Measurements from ENCODE around the gene DHX40. TPM values are rescaled to one million over a fixed set of nuclear protein-coding genes. Genes with fewer than 3 reads are reported as not detected.
"Not testable (repeated sequence)": the region's sequence is repeated elsewhere in the genome, so short reads cannot be mapped to it uniquely, and the experiment has no call there.

DHX40 gene
- polyA plus RNA-seq, 1 donor (not counting 4 experiments of a cell fraction or from before 2014, with no cell fraction given): 30.7 TPM

- no peak overlapping the region for H3K4me2 ChIP-seq (ENCODE audit: control insufficient read depth, extremely low read depth, insufficient read depth, low read depth, low read length)
- no peaks in the 10 kb centered on the region for H3K9me3 ChIP-seq (ENCODE audit: control insufficient read depth, low read depth, low read length)
- H3K4me1 ChIP-seq (ENCODE audit: control insufficient read depth, extremely low read depth, insufficient read depth, low read length): no peaks in the 10 kb centered on the region
- H3K36me3 ChIP-seq (ENCODE audit: control insufficient read depth in 2 of 2, extremely low read depth in 1 of 2, insufficient read depth in 2 of 2, low read length in 2 of 2): no peaks in the 10 kb centered on the region
- H3K27ac ChIP-seq (ENCODE audit: control insufficient read depth, insufficient read depth, low read length): no peak overlapping the region
- no peaks in the 10 kb centered on the region for H3K9me1 ChIP-seq (ENCODE audit: control insufficient read depth, extremely low read depth, insufficient read depth, low read length)
- H3K4me3 ChIP-seq (ENCODE audit: control insufficient read depth in 2 of 3, extremely low read depth in 1 of 3, insufficient read depth in 2 of 3, low read depth in 1 of 3, low read length in 3 of 3): no peak overlapping the region
- peaks cover 3% of the 10 kb centered on the region for H3K27me3 ChIP-seq (ENCODE audit: control insufficient read depth, extremely low read depth, insufficient read depth, low read length)
- no peak for TF ChIP-seq EZH2 (IDR thresholded peaks at IDR 0.05; ENCODE audit: low read length)
- TF ChIP-seq, protein P1, sequence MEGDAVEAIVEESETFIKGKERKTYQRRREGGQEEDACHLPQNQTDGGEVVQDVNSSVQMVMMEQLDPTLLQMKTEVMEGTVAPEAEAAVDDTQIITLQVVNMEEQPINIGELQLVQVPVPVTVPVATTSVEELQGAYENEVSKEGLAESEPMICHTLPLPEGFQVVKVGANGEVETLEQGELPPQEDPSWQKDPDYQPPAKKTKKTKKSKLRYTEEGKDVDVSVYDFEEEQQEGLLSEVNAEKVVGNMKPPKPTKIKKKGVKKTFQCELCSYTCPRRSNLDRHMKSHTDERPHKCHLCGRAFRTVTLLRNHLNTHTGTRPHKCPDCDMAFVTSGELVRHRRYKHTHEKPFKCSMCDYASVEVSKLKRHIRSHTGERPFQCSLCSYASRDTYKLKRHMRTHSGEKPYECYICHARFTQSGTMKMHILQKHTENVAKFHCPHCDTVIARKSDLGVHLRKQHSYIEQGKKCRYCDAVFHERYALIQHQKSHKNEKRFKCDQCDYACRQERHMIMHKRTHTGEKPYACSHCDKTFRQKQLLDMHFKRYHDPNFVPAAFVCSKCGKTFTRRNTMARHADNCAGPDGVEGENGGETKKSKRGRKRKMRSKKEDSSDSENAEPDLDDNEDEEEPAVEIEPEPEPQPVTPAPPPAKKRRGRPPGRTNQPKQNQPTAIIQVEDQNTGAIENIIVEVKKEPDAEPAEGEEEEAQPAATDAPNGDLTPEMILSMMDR (optimal IDR thresholded peaks at IDR 0.05 in 1 of 3, IDR thresholded peaks at IDR 0.05 in 1 of 3, conservative IDR thresholded peaks at IDR 0.05 in 1 of 3; ENCODE audit: extremely low read depth in 1 of 3, insufficient read depth in 2 of 3, low read length in 3 of 3): peak; percentile 85 to 91 (median 88)
- H4K20me1 ChIP-seq (ENCODE audit: control insufficient read depth, extremely low read depth, insufficient read depth, low read length): no peaks in the 10 kb centered on the region
- FAIRE-seq (peak; percentile 56), DNase-seq (ENCODE audit: low read depth, low spot score) (no peak)
- H3K9ac ChIP-seq (ENCODE audit: control insufficient read depth, extremely low read depth, insufficient read depth, low read length): no peak overlapping the region
- no peaks in the 10 kb centered on the region for H3K79me2 ChIP-seq (ENCODE audit: control insufficient read depth, insufficient read depth, low read length)
- H2AFZ ChIP-seq (ENCODE audit: control insufficient read depth, low read length): peak overlapping the region; percentile 39
- dilution Hi-C loops (cut with MboI; ENCODE audit: extremely low pct_ligation_motif_present, low sequenced_read_pairs): no loop called here
Measured at GRCh38 chr17:59521465-59522126, 43.8 kb upstream of the DHX40 start.

- FAIRE-seq; H4K20me1 ChIP-seq (ENCODE audit: control insufficient read depth, extremely low read depth, insufficient read depth, low read length); dilution Hi-C loops (cut with MboI; ENCODE audit: extremely low pct_ligation_motif_present, low sequenced_read_pairs); H3K9me1 ChIP-seq (ENCODE audit: control insufficient read depth, extremely low read depth, insufficient read depth, low read length); H3K4me1 ChIP-seq (ENCODE audit: control insufficient read depth, extremely low read depth, insufficient read depth, low read length); H3K9ac ChIP-seq (ENCODE audit: control insufficient read depth, extremely low read depth, insufficient read depth, low read length); H3K9me3 ChIP-seq (ENCODE audit: control insufficient read depth, low read depth, low read length); H3K27me3 ChIP-seq (ENCODE audit: control insufficient read depth, extremely low read depth, insufficient read depth, low read length); H3K36me3 ChIP-seq (ENCODE audit: control insufficient read depth in 2 of 2, extremely low read depth in 1 of 2, insufficient read depth in 2 of 2, low read length in 2 of 2); DNase-seq (ENCODE audit: low read depth, low spot score); H3K79me2 ChIP-seq (ENCODE audit: control insufficient read depth, insufficient read depth, low read length); H3K4me3 ChIP-seq (ENCODE audit: control insufficient read depth in 2 of 3, extremely low read depth in 1 of 3, insufficient read depth in 2 of 3, low read depth in 1 of 3, low read length in 3 of 3); H3K27ac ChIP-seq (ENCODE audit: control insufficient read depth, insufficient read depth, low read length); H3K4me2 ChIP-seq (ENCODE audit: control insufficient read depth, extremely low read depth, insufficient read depth, low read depth, low read length); H2AFZ ChIP-seq (ENCODE audit: control insufficient read depth, low read length): not testable (repeated sequence)
Measured at GRCh38 chr17:59524930-59525329, 40.5 kb upstream of the DHX40 start.

GRCh38 chr17:59525668-59526067 is 39.7 kb upstream of the DHX40 start:
- FAIRE-seq (no peak), DNase-seq (ENCODE audit: low read depth, low spot score) (no peak)
- H3K79me2 ChIP-seq (ENCODE audit: control insufficient read depth, insufficient read depth, low read length): no peaks in the 10 kb centered on the region
- H3K4me1 ChIP-seq (ENCODE audit: control insufficient read depth, extremely low read depth, insufficient read depth, low read length): no peaks in the 10 kb centered on the region
- no peak for TF ChIP-seq EZH2 (IDR thresholded peaks at IDR 0.05; ENCODE audit: low read length)
- TF ChIP-seq, protein P1 (optimal IDR thresholded peaks at IDR 0.05 in 1 of 3, IDR thresholded peaks at IDR 0.05 in 1 of 3, conservative IDR thresholded peaks at IDR 0.05 in 1 of 3; ENCODE audit: extremely low read depth in 1 of 3, insufficient read depth in 2 of 3, low read length in 3 of 3): no peak
- no peak overlapping the region for H3K9ac ChIP-seq (ENCODE audit: control insufficient read depth, extremely low read depth, insufficient read depth, low read length)
- H3K9me1 ChIP-seq (ENCODE audit: control insufficient read depth, extremely low read depth, insufficient read depth, low read length): no peaks in the 10 kb centered on the region
- no peaks in the 10 kb centered on the region for H4K20me1 ChIP-seq (ENCODE audit: control insufficient read depth, extremely low read depth, insufficient read depth, low read length)
- H3K9me3 ChIP-seq (ENCODE audit: control insufficient read depth, low read depth, low read length): no peaks in the 10 kb centered on the region
- no peak overlapping the region for H3K27ac ChIP-seq (ENCODE audit: control insufficient read depth, insufficient read depth, low read length)
- no peaks in the 10 kb centered on the region for H3K36me3 ChIP-seq (ENCODE audit: control insufficient read depth in 2 of 2, extremely low read depth in 1 of 2, insufficient read depth in 2 of 2, low read length in 2 of 2)
- H3K27me3 ChIP-seq (ENCODE audit: control insufficient read depth, extremely low read depth, insufficient read depth, low read length): peaks cover 8% of the 10 kb centered on the region
- H2AFZ ChIP-seq (ENCODE audit: control insufficient read depth, low read length): no peak overlapping the region
- no peak overlapping the region for H3K4me3 ChIP-seq (ENCODE audit: control insufficient read depth in 2 of 3, extremely low read depth in 1 of 3, insufficient read depth in 2 of 3, low read depth in 1 of 3, low read length in 3 of 3)
- dilution Hi-C loops (cut with MboI; ENCODE audit: extremely low pct_ligation_motif_present, low sequenced_read_pairs): no loop called here
- H3K4me2 ChIP-seq (ENCODE audit: control insufficient read depth, extremely low read depth, insufficient read depth, low read depth, low read length): no peak overlapping the region
